Hematopoietic multipotent progenitor cell treated with erythropoietin and hydrocortisone succinate and interleukin-3 and kit ligand, for 4 days (in vitro differentiated cells): Measurements from ENCODE around the gene TADA2B.
A peak's percentile ranks its signal among the peaks of the same experiment; 100 is the strongest.

ENCODE experiments used
- DNase-seq: peaks from one replicate; pipeline ENCODE4 v3.0.0-alpha.2; 2015

Gene TADA2B

GRCh38 chr4:7041801-7042502 lies 1.2 kb upstream of the TADA2B start:
- no peak for DNase-seq

GRCh38 chr4:7042503-7043283 lies 479 bp upstream of the TADA2B start:
- DNase-seq: peak; percentile 99

GRCh38 chr4:7044137-7044930 lies 1.2 kb downstream of the TADA2B start:
- DNase-seq: no peak

- DNase-seq: no peak
Observed at GRCh38 chr4:7045553-7045952, 2.4 kb downstream of the TADA2B start.

- DNase-seq: no peak
Observed at GRCh38 chr4:7045961-7046921, 3.1 kb downstream of the TADA2B start.

GRCh38 chr4:7046971-7047370 lies 3.8 kb downstream of the TADA2B start:
- no peak for DNase-seq

GRCh38 chr4:7048642-7049041 lies 5.5 kb downstream of the TADA2B start:
- DNase-seq: no peak

- no peak for DNase-seq
Observed at GRCh38 chr4:7049295-7049694, 6.1 kb downstream of the TADA2B start.

- DNase-seq: no peak
Observed at GRCh38 chr4:7049739-7050138, 6.6 kb downstream of the TADA2B start.

- DNase-seq: peak; percentile 33
Observed at GRCh38 chr4:7050481-7051143, 7.4 kb downstream of the TADA2B start.

GRCh38 chr4:7051144-7051495 lies 7.9 kb downstream of the TADA2B start:
- no peak for DNase-seq

GRCh38 chr4:7051905-7052304 lies 8.7 kb downstream of the TADA2B start:
- DNase-seq: no peak

- no peak for DNase-seq
Observed at GRCh38 chr4:7052313-7052712, 9.1 kb downstream of the TADA2B start.

GRCh38 chr4:7052923-7053715 lies 9.9 kb downstream of the TADA2B start:
- peak; percentile 91 for DNase-seq

GRCh38 chr4:7054106-7054880 lies 11.1 kb downstream of the TADA2B start:
- DNase-seq: no peak

- no peak for DNase-seq
Observed at GRCh38 chr4:7055111-7055989, 12.2 kb downstream of the TADA2B start.

- no peak for DNase-seq
Observed at GRCh38 chr4:7055990-7056325, 12.8 kb downstream of the TADA2B start.

GRCh38 chr4:7058792-7059191 lies 15.6 kb downstream of the TADA2B start:
- no peak for DNase-seq

GRCh38 chr4:7059662-7060061 lies 16.5 kb downstream of the TADA2B start:
- peak; percentile 60 for DNase-seq
